GM18511 (cell line): ENCODE results near the gene TMEM132A.
"Not testable (repeated sequence)": the region's sequence is repeated elsewhere in the genome, so short reads cannot be mapped to it uniquely, and the experiment has no call there.

Experiments
- ATAC-seq: cut with Tn5 transposase; IDR thresholded peaks from one replicate; pipeline ENCODE4 v1.9.1; 2021; ENCODE audit warnings: mild to moderate bottlenecking, moderate library complexity; ENCODE audit not compliant: unreplicated experiment

The TMEM132A gene

DNA sequence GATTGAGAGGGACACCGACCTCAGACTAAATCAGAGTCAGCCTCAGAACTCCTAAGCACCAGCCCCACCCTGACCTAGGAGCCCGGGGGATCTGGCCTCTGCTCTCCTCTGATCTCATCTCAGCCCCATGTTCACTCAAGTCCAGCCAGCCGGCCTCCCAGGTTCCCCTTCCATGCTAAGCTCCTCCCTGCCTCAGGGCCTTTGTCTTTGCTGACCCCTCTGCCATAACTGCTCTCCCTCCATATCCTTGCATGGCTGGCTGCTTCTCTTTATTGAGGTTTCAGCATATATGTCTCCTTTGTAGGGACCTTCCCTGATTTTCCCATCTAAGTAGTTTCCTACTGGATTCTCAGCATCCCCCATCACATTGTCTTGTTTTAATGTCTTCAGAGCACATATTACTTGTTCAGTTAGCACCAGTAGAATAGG is 28.5 kb downstream of the TMEM132A start:
- ATAC-seq = peak; percentile 15

DNA sequence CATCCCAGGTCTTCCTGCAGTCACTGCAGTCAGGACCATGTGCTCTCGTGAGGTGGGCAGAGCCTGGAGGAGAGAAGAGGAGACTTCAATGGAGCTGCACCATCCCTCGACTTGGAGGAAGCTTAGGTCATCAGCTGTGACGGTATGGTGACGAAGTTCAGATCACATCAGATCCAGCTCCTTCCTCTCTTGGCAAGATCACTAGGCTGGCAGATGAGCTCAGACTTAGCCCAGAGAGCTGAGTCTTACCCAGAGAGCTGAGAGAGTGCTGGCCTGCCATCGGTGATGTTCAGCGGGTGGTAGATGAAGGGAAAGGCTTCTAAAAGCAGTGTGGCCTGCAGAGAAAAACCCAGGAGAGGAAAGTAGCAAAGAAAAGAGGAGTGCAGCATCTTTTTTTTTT is 29.5 kb downstream of the TMEM132A start:
- no peak for ATAC-seq

DNA sequence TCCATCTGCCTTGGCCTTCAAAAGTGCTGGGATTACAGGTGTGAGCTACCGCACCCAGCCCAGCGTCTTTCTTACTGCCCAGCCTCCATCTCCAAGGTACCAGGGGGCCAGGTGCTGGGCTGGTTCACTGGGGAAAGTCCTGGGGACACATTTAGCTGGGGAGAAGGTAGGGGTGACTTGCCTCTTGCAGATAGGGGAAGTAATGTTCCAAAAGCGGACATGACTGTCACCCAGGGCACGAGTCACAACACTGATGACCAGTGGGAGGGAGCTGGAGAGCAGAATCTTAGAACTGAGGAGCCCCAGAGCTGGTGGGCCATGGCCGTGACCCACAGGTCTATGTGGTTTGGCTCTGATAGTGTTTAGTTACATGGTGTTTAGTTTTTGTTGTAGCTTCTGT is 30.2 kb downstream of the TMEM132A start:
- no peak for ATAC-seq

DNA sequence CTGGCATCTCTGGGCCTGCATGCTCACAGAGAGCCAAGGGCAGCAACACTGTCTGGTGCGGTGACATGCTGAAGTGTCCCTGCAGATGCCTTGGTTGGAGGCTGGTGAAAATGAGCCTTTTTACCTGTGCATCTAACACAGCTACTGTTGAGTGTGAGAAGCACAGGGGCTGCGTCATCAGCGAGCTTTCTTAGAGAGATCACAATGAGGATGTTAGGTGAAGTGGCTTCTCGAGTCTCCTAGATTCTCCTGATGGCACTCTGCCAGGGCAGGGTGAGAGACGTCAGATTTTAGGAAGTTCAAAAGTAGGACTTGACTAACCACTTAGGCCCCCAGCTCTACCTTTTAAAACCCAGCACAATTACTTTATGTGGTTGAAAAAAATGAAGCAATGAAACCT is 31.3 kb downstream of the TMEM132A start:
- no peak for ATAC-seq

DNA sequence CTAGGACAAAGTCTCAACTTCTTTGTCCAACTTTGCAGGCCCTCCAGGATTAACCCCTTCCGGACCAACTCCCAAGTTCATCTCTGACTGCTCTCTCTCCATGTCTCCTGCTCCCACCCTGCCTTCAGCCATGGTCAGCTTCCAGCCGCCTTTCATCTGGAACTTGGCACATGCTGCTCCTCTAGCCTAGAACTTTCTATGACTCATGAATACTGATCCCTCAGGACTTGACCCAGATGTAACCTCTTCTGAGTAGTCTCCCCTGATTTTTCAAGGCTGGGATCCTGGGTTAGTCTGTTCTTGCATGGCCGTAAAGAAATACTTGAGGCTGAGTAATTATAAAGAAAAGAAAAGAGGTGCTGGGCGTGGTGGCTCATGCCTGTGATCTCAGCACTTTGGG is 32.9 kb downstream of the TMEM132A start:
- no peak for ATAC-seq

DNA sequence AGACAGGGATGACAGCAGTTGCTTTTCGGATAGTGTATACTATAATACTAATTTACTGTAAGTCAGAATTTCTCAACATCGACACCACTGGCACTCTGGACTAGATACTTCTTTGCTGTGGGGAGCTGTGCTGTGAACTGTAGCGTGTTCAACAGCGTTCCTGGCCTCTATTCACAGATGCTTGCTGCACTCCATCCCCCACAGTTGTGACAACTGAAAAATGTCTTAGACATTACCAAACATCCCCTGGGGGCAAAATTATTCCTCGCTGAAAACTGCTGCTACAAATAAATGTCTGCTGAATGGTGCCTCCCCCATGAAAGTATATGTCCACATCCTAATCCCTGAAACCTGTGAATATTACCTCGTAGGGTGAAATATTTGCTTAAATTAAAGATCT is 35.2 kb downstream of the TMEM132A start:
- ATAC-seq = no peak

DNA sequence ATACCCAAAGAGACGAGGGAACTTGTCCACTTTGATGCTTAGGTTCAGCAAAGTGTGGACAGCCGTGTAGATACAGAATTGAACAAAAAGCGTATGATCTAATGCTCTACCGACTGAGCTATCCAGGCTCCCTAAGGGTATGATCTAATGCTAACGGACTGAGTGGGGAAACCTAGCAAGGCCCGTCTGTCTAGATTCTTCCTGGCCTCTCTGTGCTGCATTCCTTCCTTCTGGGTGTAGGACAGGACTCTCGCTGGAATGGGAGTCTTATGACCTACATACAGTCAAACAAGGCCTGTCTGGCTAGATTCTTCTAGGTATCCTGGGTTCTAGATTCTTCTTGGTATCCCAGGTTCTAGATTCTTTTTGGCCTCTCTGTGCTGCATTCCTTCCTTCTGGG is 36.1 kb downstream of the TMEM132A start:
- ATAC-seq = no peak

DNA sequence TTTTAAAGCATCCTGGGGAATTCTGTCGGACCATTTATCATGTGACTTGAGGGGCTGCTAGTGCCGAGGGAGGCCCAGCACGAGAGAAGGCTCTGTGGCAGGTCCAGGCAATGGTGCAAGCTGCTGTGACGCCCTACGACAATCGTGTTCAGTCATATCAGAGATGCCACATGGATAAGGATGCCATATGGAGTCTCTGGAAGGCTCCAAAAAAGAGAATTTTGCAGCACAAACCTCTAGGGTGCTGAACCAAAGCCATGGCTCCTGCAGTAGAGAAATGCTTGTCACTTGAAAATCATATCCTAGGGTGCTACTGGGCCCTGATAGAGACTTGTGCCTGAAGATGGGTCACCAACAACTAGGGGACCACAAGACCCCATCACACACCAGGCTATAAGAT is 40.5 kb downstream of the TMEM132A start:
- no peak for ATAC-seq

DNA sequence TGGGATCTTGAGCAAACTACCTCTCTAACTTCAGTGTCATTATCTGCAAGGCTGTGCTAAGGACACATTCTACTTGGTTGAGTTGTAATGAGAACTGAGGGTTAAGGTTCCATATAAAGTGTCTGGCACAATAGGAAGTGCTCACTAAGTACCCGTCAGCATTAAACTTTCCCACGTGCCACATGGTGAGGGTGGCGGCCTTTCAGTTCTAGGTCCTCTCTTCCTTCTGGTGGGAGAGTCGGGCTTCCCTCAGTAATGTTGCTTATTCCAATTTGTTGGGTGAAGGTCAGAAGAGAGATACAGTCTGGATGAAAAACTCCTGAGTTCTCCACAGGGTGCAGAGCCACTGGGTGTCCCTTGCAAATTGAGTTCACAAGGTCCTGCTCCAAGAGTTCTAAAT is 42.6 kb downstream of the TMEM132A start:
- no peak for ATAC-seq

DNA sequence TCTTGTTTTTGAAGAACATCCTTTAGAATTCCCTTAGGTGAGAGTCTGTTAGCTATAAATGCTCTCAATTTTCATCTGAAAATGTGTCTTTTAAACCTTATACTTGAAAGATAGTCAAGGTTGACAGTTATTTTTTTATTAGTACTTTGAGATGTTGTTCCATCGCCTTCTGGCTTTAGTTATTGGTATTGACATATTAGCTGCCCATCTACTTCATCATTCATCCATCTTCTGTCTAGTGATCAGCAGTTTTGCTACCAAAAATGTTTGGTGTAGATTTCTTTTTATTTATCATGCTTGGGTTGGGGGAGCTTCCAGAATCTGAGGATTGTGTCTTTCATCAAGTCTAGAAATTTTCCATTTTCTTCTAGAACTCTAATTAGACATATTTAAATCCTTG is 44.0 kb downstream of the TMEM132A start:
- no peak for ATAC-seq

DNA sequence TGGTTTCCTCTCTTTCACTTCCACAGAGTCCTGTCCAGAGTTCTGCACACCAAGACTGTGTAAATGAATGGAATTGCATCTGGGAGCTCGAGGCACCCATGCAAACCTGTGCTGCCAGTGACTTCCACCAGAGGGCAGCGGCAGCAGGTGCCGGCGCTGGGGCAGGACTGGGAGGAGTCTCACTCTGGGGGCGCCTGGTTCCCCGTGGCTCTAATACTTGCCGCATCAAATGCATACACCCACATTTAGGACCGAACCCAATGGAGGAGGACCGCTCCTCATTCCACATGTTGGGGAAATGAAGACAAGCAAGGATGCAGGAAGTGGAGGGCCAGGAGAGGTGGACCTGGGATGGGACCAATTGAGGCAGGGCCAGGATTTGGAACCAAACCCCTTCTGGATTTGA is 46.1 kb downstream of the TMEM132A start:
- ATAC-seq = no peak

DNA sequence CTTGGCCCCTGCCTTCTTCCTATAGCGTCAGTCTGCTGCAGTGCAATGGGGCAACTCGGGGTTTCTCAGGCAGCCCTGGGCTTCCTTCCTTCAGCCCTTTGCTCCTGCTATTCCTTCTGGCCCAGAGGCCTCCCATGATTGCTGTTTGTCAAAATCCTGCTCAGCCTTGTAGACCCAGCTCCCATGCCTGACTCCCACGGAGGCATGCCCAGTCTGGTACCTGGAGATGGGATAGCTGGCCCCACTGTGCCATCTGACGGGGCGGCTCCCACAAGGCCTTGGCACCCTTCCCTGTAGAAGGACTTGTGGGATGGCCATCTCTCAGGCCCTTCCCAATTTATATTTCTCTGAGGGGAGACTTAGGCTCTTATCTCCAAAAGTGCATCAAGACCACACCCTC is 46.6 kb downstream of the TMEM132A start:
- ATAC-seq = no peak

DNA sequence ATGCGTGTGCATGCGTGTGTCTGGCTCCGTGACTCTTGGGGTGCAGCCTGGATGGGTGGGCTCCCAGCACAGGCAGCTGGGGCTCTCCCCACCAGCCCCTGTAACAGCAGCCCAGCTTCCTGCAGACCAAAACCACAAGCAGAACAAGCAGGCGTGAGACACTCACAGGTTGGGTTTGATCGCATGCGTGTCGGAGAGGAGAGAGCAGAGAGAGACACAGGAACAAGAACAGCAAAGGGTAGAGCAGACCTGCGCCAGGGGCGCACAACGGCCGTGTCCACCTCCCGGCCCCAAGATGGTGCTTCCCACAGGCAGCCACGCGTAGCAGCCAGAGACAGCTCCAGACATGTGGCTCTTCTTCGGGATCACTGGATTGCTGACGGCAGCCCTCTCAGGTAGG is 47.3 kb downstream of the TMEM132A start, which contains the start of gene CD6:
Gene CD6, plus strand, starts transcription at position 161 of the 400 bp plus-strand sequence. Its CDS starts 186 bp downstream, at position 347.
- no peak for ATAC-seq

DNA sequence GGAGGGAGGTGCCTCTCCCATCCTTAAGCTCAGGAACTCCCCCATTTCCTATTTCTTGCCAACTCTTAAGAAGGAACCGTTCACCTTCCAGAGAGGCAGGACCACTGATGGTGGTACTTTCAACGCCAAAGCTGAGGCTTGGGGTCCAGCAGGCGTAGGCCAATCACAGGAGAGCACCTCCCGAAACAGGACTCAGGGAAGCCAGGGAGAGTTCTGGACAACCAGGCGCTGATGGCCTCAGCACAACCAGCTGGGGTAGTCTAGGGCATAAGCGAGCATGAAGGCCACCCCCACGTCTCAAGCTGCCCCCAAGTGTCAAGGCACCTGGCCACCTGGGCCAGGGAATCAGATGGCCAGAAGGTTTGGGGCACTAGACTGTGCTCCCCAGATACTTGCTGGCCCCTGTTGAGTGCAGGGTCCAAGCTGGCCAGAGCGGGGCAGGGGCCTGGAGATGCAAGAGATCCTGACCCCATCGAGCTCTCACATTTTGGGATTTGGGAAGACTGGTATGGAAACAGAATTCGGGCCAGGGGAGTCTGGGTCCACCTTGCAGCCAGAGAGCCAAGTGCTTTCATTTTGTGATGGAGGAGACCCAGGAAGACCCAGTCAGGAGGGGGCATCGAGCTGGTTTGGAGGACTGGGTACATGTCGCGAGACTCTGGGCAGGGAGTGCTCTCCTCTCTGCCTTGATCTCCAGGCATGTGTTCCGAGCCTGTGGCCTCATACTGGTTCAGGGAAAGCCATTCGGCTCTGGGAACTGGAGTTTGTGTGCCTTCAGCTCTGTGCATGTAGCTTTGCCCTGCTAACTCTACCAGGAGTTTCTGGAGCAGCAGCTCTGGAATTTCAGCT is 48.1 kb downstream of the TMEM132A start:
- ATAC-seq = no peak

DNA sequence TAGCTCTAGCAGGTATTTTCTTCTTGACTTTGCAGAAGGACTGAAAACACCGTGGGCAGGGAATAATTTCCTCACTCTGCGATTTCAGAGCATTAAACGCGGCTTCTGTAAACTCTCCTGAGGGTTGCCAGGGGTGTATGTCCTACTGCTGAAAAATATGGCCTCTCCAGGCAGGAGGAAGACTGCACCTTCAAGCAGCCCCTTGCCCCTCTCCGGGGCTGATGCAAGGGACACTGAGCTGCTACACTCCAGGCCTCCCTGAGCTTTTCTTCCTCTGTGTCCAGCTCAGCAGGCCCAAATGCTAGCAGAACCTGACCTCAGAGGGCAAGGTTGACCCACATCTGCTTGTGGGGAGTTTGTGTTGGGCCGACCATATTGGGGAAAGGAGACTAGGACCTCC is 49.4 kb downstream of the TMEM132A start:
- no peak for ATAC-seq

DNA sequence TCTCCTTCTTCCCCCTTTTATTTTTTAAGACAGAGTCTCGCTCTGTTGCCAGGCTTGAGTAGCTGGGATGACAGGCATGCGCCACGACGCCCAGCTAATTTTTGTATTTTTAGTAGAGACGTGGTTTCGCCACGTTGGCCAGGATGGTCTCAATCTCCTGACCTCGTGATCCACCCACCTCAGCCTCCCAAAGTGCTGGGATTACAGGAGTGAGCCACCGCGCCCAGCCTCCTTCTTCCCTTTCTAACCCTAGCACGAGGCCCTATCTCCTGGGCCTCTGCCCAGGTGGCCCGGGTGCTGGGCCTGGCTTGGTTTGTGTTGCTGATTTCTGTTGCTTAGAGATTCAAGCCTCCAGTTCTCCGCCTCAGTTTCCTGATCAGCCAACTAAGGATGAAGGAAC is 50.1 kb downstream of the TMEM132A start:
- not testable (repeated sequence) for ATAC-seq

DNA sequence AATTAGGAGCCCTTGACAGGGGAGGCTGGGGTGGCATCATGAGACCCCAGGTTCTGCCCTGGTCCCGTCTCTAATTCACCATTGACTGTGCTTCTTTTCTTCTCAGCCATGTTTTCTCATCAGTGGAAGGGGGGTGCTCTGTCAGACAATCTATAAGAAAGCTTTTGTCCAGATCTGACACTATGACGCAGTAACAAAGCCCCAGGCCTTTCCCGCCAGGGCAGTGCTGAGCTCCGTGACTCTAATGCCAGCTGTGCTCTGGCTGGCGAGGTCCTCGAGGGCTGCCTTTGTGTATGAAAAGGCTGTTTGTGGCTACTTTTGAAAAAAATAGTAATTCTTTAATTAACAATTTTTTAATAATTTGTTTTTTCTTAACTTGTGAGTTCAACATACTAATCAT is 50.5 kb downstream of the TMEM132A start:
- ATAC-seq = no peak

DNA sequence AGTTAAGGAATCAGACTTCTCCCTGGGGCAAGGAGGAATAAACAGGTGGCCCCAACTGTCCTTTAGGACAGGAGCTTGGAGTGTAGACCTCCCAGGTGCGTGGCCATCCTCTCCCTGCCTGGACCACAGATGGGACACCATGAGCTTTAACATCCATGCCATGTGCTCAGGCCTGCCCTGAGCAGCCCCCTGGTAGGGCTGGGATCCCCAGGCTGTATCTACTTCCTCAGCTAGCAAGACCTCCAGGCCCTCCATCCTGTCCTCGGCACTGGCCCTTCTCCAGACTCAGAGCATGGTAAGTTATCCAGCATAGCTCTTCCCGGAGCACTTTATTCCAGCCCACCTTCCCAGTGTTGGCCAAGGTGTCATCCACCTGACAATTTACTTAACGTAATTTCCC is 53.0 kb downstream of the TMEM132A start:
- ATAC-seq = no peak

DNA sequence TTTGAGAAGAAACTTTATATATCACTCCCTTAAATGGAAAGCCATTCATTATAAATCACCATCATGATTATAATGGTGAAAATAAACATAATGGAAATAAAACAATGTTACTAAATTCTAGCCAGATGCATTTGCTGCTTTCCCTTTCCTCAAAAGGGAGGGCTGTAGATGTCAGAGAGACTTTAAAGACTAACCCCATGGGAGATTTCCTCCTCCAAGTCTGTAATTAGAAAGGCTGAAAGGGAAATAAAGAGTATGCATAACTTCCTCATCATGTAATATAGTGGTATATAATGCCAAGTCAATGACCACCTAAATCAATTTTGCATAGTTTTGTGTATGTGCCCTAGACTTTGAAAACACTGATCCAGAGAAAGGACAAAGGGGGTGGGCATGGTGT is 53.6 kb downstream of the TMEM132A start:
- ATAC-seq = no peak

DNA sequence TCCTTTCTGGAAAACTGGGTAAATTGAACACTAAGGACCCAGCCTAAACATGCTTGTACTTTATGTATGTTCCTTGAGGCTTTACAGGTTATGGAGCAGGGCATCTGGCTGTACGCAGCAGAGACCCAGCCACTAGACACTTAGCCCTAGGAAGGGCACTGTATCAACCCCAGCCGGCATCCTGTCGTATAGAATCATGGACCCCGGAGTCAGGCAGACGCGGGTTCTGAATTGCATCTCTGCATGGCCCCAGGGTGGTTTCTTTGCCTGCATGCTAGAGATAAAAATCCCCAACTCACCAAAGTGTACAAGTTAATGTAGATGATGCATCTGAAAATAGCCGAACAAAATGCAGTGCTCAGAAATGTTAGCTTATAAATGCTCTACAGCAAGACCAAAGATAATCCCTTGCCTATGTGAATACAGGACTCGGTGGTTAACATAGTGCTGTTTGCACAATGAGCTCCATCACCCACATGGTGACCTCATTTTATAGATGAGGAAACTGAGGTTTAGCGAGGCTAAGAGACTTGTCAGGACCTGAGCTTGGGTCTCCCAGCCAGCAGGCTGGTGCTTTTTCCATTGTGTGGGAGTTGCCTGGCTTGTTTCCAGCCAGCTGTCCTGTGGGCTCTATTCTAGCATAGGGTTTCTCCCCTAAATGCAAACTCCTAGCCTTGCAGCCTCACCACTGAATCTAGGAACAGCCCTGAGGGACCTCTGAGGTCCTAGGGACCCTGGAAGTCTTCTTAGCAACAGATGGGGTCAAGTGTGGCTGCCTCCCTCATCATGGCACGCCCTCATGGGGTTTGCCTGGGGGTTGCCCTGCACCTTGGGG is 54.5 kb downstream of the TMEM132A start:
- ATAC-seq = no peak

DNA sequence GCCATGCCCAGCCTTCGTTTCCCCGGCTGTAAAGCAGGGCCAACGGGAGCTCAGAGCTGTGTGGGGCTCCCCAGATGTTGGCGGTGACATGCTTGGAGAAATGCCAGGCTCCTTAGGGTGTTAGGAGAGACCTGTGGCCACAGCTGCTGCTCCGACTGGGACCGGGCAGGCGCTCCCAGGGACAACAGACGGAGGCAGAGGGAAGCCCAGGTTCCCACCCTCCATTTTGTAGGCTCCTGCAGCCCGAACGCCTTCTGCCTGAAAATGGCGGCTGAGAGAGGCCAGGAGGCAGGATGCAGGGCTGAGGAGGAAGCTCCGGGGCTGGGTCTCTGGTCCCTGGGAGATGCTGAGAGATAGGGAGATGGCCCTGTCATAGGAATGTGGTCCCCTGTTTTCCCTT is 57.3 kb downstream of the TMEM132A start:
- no peak for ATAC-seq

DNA sequence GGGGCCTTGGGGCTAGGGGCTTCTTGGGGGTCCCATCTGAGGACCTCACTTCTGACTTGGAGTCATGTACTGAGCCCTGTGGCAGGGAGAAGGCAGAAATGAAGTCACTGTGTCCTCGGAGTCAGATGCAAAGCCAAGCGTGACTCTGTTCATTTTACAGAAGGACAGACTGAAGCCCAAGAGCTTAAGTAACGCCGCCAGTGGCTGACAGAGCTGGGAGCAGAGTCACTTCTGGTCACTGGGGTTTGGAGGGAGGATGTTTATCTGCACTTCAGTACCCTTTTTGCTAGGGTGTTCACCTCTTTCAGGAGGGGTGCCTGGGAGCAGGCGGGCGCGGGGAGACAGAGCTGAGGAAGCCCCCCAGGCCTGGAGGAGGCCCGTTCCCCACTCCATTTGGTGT is 57.9 kb downstream of the TMEM132A start:
- ATAC-seq = no peak
